PC-3 (cell line): ENCODE measurements around the gene HIF1AN. TPM values are rescaled to one million over a fixed set of nuclear protein-coding genes. Genes with fewer than 3 reads are reported as not detected.
A peak's percentile ranks its signal among the peaks of the same experiment; 100 is the strongest.

Experiments
- ATAC-seq: fragments of 200-7000 bp; cut with Tn5 transposase; 2 replicates; pipeline ENCODE4 v1.9.1; 2020; ENCODE audit warnings: mild to moderate bottlenecking, moderate library complexity
- BruUV-seq: library from RNA; stranded (reverse); fragments of 400-500 nt; replicated peaks from 2 replicates; lab custom pipeline; 2021; lab: Mats Ljungman, UMichigan
- CTCF ChIA-PET: fragments of 300-600 bp; sonication (Branson Sonifier 250); formaldehyde crosslinking; loops from one replicate; lab custom pipeline; 2022; ENCODE audit warnings: antibody characterized with exemption; lab: Charles Lee
- POLR2A ChIA-PET: fragments of 300-600 bp; sonication (Branson Sonifier 250); formaldehyde crosslinking; loops from one replicate; lab custom pipeline; 2022; ENCODE audit warnings: antibody characterized with exemption; ENCODE audit not compliant: unreplicated experiment; lab: Charles Lee
- DNase-seq: peaks from one replicate; pipeline ENCODE4 v3.0.0-alpha.2; 2015
- H2AFZ ChIP-seq: fragments of 300-600 bp; sonication (generic); 2 replicates; pipeline ENCODE4 v1.6.0; 2016; ENCODE audit warnings: antibody characterized with exemption, low read length
- H3F3A ChIP-seq: fragments of 300-600 bp; sonication (generic); one replicate; pipeline ENCODE4 v1.6.0; 2017; ENCODE audit warnings: antibody characterized with exemption, low read length, control low read depth, mild to moderate bottlenecking; ENCODE audit not compliant: unreplicated experiment
- H3K27ac ChIP-seq: fragments of 300-600 bp; sonication (generic); 2 replicates; pipeline ENCODE4 v1.5.1; 2016; ENCODE audit warnings: mild to moderate bottlenecking, low read length
- H3K27me3 ChIP-seq: fragments of 300-600 bp; sonication (generic); 2 replicates; pipeline ENCODE4 v1.6.1; 2016; ENCODE audit warnings: low read length, mixed read lengths
- H3K36me3 ChIP-seq: fragments of 300-600 bp; sonication (generic); 2 replicates; pipeline ENCODE4 v1.6.1; 2016; ENCODE audit warnings: low read depth, mixed run types, low read length, mixed read lengths
- H3K4me1 ChIP-seq: fragments of 300-600 bp; sonication (generic); 2 replicates; pipeline ENCODE4 v1.5.1; 2016; ENCODE audit warnings: low read length; ENCODE audit not compliant: insufficient read depth
- H3K4me2 ChIP-seq: fragments of 300-600 bp; sonication (generic); 2 replicates; pipeline ENCODE4 v1.6.0; 2016; ENCODE audit warnings: low read length
- H3K4me3 ChIP-seq: fragments of 300-600 bp; sonication (generic); 2 replicates; pipeline ENCODE4 v1.5.1; 2016; ENCODE audit warnings: mild to moderate bottlenecking, low read length, mixed read lengths
- H3K79me2 ChIP-seq: fragments of 300-600 bp; sonication (generic); 2 replicates; pipeline ENCODE4 v1.6.1; 2017; ENCODE audit warnings: low read length, mixed read lengths
- H3K9ac ChIP-seq: fragments of 300-600 bp; sonication (generic); 2 replicates; pipeline ENCODE4 v1.6.0; 2016; ENCODE audit warnings: mild to moderate bottlenecking, low read length
- H3K9me2 ChIP-seq: fragments of 300-600 bp; sonication (generic); replicated peaks from 2 replicates; pipeline ENCODE4 v1.6.1; 2016; ENCODE audit warnings: mixed run types, low read length, mixed read lengths
- H3K9me3 ChIP-seq: fragments of 300-600 bp; sonication (generic); 2 replicates; pipeline ENCODE4 v1.6.1; 2016; ENCODE audit warnings: low read length, mixed read lengths
- H4K20me1 ChIP-seq: fragments of 300-600 bp; sonication (generic); 2 replicates; pipeline ENCODE4 v1.6.1; 2016; ENCODE audit warnings: low read length, mixed read lengths
- CTCF ChIP-seq: fragments of 300-600 bp; sonication (generic); conservative IDR thresholded peaks from 2 replicates; pipeline ENCODE4 v1.5.1; 2017; ENCODE audit warnings: antibody characterized with exemption, low read depth, mild to moderate bottlenecking, low read length
- EZH2 ChIP-seq: fragments of 300-600 bp; sonication (generic); IDR thresholded peaks from one replicate; pipeline ENCODE4 v1.6.1; 2017; ENCODE audit warnings: antibody characterized with exemption, mild to moderate bottlenecking, low read length; ENCODE audit not compliant: unreplicated experiment
- EZH2phosphoT487 ChIP-seq: fragments of 300-600 bp; sonication (generic); IDR thresholded peaks from 2 replicates; pipeline ENCODE4 v1.6.1; 2018; ENCODE audit warnings: mild to moderate bottlenecking, antibody characterized with exemption, low read length, borderline replicate concordance
- intact Hi-C: fragments of 100-400 bp; cut with micrococcal nuclease; formaldehyde crosslinking; loops from 2 replicates; pipeline ENCODE4 v1.9.0; 2023
- total RNA-seq: library from RNA; depleted of rRNA; stranded (reverse); fragments of >200 nt; gene quantifications from 2 replicates; pipeline ENCODE4 v1.2.3, GENCODE V29; 2014

HIF1AN gene
- total RNA-seq, 1 experiment from 2014 or later: 4.5 TPM

GRCh38 chr10:100516847-100517246 lies 18.9 kb upstream of the HIF1AN start:
- H3K4me2 ChIP-seq: no peak overlapping the region
- no peaks in the 10 kb centered on the region for H3K27me3 ChIP-seq
- no peak overlapping the region for H2AFZ ChIP-seq
- H3K9ac ChIP-seq: no peak overlapping the region
- no TSS peak for BruUV-seq
- no peak for ATAC-seq
- H3K4me1 ChIP-seq: peaks cover 8% of the 10 kb centered on the region; the same call in 1 of the 2 replicates
- intact Hi-C loops: no loop called here
- CTCF ChIA-PET: no interaction called here
- H3K9me3 ChIP-seq: no peaks in the 10 kb centered on the region
- H3K9me2 ChIP-seq: no peaks in the 10 kb centered on the region
- H3K79me2 ChIP-seq: no peaks in the 10 kb centered on the region
- no peak overlapping the region for H3K27ac ChIP-seq
- no peak overlapping the region for H3K4me3 ChIP-seq
- H3F3A ChIP-seq: no peaks in the 10 kb centered on the region
- H4K20me1 ChIP-seq: no peaks in the 10 kb centered on the region
- TF ChIP-seq EZH2 (no peak), CTCF (0 out of 2 replicates have a peak, but pooled peaks have one; percentile 30)
- POLR2A ChIA-PET: no interaction called here
- H3K36me3 ChIP-seq: no peaks in the 10 kb centered on the region
- no peak for DNase-seq

GRCh38 chr10:100518761-100519241 lies 16.9 kb upstream of the HIF1AN start:
- no peak overlapping the region for H3K4me3 ChIP-seq
- H4K20me1 ChIP-seq: no peaks in the 10 kb centered on the region
- peaks cover 24% of the 10 kb centered on the region for H3K4me1 ChIP-seq
- no peaks in the 10 kb centered on the region for H3F3A ChIP-seq
- intact Hi-C loops: loop anchor here (1.0 kb wide), 2 partner anchors 84 to 360 kb away; no protein-coding TSS in a partner anchor
- H3K9me2 ChIP-seq: no peaks in the 10 kb centered on the region
- BruUV-seq: no TSS peak
- TF ChIP-seq EZH2 (no peak), CTCF (peak; percentile 74), EZH2phosphoT487 (no peak)
- peak; percentile 73 for DNase-seq
- POLR2A ChIA-PET: no interaction called here
- H3K36me3 ChIP-seq: no peaks in the 10 kb centered on the region
- no peak overlapping the region for H3K27ac ChIP-seq
- CTCF ChIA-PET: interaction anchor here (0.6 to 1.3 kb wide), 8 partner anchors 9 to 360 kb away, joined by 4 to 20 read pairs (median 6); partner anchors contain the start of gene HIF1AN
- H3K27me3 ChIP-seq: no peaks in the 10 kb centered on the region
- no peak overlapping the region for H2AFZ ChIP-seq
- H3K79me2 ChIP-seq: no peaks in the 10 kb centered on the region
- no peak overlapping the region for H3K4me2 ChIP-seq
- H3K9me3 ChIP-seq: no peaks in the 10 kb centered on the region
- peak; percentile 41 for ATAC-seq
- H3K9ac ChIP-seq: no peak overlapping the region

- POLR2A ChIA-PET: no interaction called here
- no peaks in the 10 kb centered on the region for H3K9me2 ChIP-seq
- no peak for ATAC-seq
- H3K79me2 ChIP-seq: no peaks in the 10 kb centered on the region
- no peak for DNase-seq
- no peak within 1 kb of the TSS for H3K4me3 ChIP-seq
- no peak within 1 kb of the TSS for H2AFZ ChIP-seq
- BruUV-seq: no TSS peak
- CTCF ChIA-PET: interaction anchor here (0.6 to 1.3 kb wide), 7 partner anchors 10 to 359 kb away, joined by 4 to 20 read pairs (median 7); partner anchors contain the start of gene HIF1AN
- no peaks in the 10 kb centered on the region for H3K36me3 ChIP-seq
- intact Hi-C loops: loop anchor here (5.0 kb wide), 1 partner anchor 172 kb away; the partner anchor contains the start of gene SCD
- no peak within 1 kb of the TSS for H3K9ac ChIP-seq
- no peak within 1 kb of the TSS for H3K4me2 ChIP-seq
- peak within 1 kb of the TSS; percentile 31; the same call in 1 of the 2 replicates for H3K27ac ChIP-seq
- no peaks in the 10 kb centered on the region for H3K9me3 ChIP-seq
- H3F3A ChIP-seq: no peaks in the 10 kb centered on the region
- no peaks in the 10 kb centered on the region for H3K27me3 ChIP-seq
- peaks cover 24% of the 10 kb centered on the region for H3K4me1 ChIP-seq
- H4K20me1 ChIP-seq: no peaks in the 10 kb centered on the region
- TF ChIP-seq EZH2 (no peak), EZH2phosphoT487 (no peak), CTCF (no peak)
These were observed 16.3 kb upstream of the HIF1AN start, which contains the start of gene SEC31B for GRCh38 chr10:100519311-100520051. TSS of gene SEC31B (minus strand) at chr10:100519861. CDS start at chr10:100516952, 2,909 bp downstream.
